Measurements from ENCODE around the gene ASPA. TPM values are rescaled to one million over a fixed set of nuclear protein-coding genes. Genes with fewer than 3 reads are reported as not detected.
"Not testable (repeated sequence)": the region's sequence is repeated elsewhere in the genome, so short reads cannot be mapped to it uniquely, and the experiment has no call there.

The ASPA gene
- 10 to 100 TPM; 23.7 to 73.8 (median 65.8) TPM for polyA plus RNA-seq (ENCODE audit: insufficient read depth in 1 of 5, insufficient read length in 5 of 5, low replicate concordance in 1 of 5)
- long read RNA-seq, donor 1, full-length matches to known transcripts = 2 of 26 reads
- long read RNA-seq, donor 1, partial matches to known transcripts = 24 of 26 reads
- long read RNA-seq, donor 1, other reads (novel, unspliced or antisense) = 0 of 26 reads
- long read RNA-seq, donor 2, full-length matches to known transcripts = 4 of 4 reads
- long read RNA-seq, donor 2, partial matches to known transcripts = 0 of 4 reads
- long read RNA-seq, donor 2, other reads (novel, unspliced or antisense) = 0 of 4 reads
- long read RNA-seq, donor 3, full-length matches to known transcripts = 3 of 16 reads
- long read RNA-seq, donor 3, partial matches to known transcripts = 13 of 16 reads
- long read RNA-seq, donor 3, other reads (novel, unspliced or antisense) = 0 of 16 reads
- long read RNA-seq, donor 4, full-length matches to known transcripts = 3 of 11 reads
- long read RNA-seq, donor 4, partial matches to known transcripts = 8 of 11 reads
- long read RNA-seq, donor 4, other reads (novel, unspliced or antisense) = 0 of 11 reads
- long read RNA-seq, donor 5, full-length matches to known transcripts = 7 of 22 reads
- long read RNA-seq, donor 5, partial matches to known transcripts = 15 of 22 reads
- long read RNA-seq, donor 5, other reads (novel, unspliced or antisense) = 0 of 22 reads
- long read RNA-seq, donor 6, full-length matches to known transcripts = 2 of 35 reads
- long read RNA-seq, donor 6, partial matches to known transcripts = 33 of 35 reads
- long read RNA-seq, donor 6, other reads (novel, unspliced or antisense) = 0 of 35 reads
- long read RNA-seq, donor 7, full-length matches to known transcripts = 2 of 11 reads
- long read RNA-seq, donor 7, partial matches to known transcripts = 9 of 11 reads
- long read RNA-seq, donor 7, other reads (novel, unspliced or antisense) = 0 of 11 reads
- long read RNA-seq, donor 8, full-length matches to known transcripts = 1 of 1 reads
- long read RNA-seq, donor 8, partial matches to known transcripts = 0 of 1 reads
- long read RNA-seq, donor 8, other reads (novel, unspliced or antisense) = 0 of 1 reads

GRCh38 chr17:3475812-3476610 lies at the start of gene ASPA:
TSS of gene ASPA (plus strand) at chr17:3475997. CDS start at chr17:3476160, 163 bp downstream.
- DNase-seq = peak; percentile 44 to 70

DNA sequence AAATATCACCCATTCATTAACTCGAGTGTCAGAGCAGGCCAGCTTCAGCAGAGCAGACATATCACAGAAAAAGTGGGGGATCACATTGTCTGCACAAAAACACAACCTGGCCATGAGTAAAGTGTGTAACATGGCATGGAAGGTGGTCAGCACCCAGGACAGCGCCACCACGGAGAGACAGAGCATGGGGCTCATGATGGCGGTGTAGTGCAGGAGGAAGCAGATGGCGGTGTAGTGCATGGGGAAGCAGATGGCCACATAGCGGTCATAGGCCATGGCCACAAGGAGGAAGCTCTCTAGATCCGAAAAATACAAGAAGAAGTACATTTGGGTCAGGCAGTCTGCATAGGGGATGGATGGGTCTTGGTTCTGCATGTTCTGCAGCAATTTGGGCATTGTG lies 42.6 kb upstream of the ASPA start:
- not testable (repeated sequence) for DNase-seq

GRCh38 chr17:3433741-3434140 lies 42.1 kb upstream of the ASPA start, which contains the start of gene OR1E2:
TSS of gene OR1E2 (minus strand) at chr17:3433841. CDS start at chr17:3433841, 0 bp downstream.
- DNase-seq = no peak

DNA sequence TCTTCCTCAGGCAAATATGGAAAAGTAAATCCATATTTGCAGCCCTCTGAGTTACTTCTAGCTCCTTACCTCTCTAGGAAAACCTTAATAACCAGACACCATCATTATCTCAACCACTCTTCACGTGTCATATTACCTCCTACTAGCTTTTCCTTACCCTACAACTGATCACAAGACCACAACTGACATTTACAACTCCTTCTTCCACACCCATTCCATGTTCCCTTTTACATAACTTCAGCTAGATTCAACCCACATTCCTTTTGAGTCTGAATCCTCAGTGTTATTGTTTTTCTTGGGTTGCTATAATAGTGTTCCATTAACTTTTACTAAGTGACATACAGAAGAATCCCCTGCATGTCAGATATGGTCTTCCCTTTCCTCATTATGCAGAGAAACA lies 37.4 kb upstream of the ASPA start:
- DNase-seq = no peak

DNA sequence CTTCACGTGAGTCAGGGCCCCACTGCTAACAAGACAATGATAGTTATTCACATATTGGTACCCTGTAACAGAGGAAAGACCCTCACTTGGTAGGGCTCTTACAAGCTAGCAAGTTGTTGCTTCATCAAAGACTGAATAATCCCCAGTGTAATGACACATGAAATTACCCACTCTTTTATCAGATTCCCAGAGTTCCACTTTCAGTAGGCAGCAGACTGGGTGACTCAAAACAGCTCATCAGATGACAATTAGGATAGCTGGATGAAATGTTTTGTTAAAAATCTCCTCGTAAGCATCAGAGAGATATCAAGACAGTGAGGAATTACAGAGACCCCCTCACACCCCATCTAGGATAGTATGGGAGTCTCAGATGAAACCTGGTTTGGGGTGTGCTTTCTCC lies 35.3 kb upstream of the ASPA start:
- peak; percentile 24 to 45 for DNase-seq

DNA sequence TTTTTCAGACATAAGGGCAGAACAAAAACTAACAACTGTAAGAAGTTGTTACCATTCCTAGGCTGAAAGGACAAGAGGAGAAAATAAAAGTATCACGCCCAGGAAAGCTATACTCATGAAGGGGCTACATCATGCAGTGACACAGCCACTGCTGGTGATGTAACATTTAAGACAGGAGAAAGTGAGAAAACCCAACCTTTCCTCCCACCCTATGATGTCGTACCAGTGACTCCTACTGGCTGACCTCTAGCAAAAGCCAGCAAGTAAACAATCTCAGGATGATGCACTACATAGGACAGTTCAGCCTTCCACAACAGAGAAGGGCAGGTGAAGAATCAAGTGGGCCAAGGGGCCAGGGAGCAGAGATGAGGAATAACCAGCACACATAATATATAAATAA lies 28.2 kb upstream of the ASPA start:
- no peak for DNase-seq

- peak; percentile 31 to 49 for DNase-seq
Measured at GRCh38 chr17:3448059-3448665, 27.6 kb upstream of the ASPA start.

- DNase-seq = not testable (repeated sequence)
Measured at GRCh38 chr17:3466355-3466754, 9.4 kb upstream of the ASPA start.

- no peak for DNase-seq
Measured at GRCh38 chr17:3469529-3469928, 6.3 kb upstream of the ASPA start.

DNA sequence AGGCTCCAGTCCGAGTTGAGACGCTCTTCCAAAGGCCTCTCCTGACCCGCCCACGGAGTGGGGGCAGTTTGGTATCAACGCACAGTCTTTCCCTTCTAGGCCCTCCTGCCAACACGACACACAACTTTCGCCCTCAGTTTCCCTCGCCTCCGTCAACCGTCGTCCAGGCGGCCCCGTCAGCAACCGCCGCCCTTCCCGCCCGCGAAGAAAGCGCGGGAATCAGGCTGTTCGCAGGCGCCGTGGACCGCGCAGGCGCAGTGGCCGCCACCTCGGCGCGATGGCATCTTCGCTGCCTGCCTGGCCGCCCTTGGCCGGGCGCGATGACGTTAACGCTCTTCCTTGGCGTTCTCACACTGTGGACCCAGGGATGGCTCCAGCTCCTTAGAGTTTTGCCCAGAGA lies 4.2 kb upstream of the ASPA start, which contains the start of gene SPATA22:
TSS of gene SPATA22 (minus strand) at position 221 of the 400 bp plus-strand sequence. CDS start 2,494 bp downstream, outside the sequence.
- DNase-seq = no peak

DNA sequence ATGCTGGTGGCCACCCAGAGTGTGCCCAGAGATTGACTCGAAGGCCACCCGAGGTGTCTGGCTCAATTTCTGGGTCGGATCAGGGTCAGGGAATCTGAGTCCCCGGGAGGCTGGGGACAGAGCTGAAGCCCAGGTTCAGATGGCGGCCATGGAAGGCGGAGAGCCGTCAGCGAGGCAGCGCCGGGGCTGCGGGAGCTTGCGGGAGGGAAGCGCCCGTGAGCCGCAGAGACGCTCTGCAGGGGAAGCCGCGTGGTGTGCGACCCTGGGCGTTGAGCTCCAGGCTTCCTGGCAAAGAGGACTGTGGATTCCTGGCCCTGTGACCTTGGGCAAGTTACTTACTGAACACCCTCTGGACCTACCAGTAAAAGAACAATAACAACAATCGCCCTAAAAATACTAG lies 3.7 kb upstream of the ASPA start:
- DNase-seq = no peak

DNA sequence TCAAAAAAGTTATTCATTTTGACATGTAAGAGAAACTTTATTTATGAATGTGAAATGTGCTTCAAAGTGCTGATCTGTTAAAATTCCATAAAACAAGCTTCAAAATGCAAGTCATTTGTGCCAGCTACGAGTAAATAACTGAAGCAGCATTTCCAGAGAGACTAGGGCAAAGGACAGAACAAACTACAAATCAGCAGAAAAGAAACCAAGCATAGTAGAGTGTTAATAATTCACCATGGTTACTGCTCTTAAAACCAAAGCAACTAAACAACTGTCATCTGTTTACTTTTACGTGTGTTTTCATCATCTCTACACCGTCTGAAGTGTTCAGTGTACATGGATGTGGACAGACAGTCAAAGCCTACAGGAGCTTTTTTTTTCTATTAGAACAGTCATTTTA lies 1.6 kb upstream of the ASPA start:
- peak; percentile 60 to 78 for DNase-seq

DNA sequence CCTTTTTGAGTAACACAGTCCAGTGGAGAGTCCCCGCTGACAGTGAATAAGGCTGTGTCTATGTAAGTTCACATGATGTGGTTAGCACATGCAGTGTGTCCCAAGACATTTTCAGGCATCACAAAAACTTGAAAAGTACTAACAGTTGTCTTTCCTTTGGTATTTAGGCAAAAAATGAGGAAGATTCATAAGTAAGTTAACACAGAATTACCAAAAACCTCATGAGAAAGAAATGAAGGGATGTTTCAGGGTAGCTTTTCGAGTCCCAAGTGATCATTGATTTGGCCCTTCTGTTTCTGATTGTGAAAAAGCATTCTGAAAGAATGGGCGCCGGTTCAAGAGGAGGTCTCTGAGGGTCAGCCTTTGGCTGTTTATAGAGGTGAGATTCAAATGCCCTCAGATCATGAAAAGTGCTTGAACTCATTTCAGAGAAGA lies 529 bp upstream of the ASPA start:
- DNase-seq = peak; percentile 45 to 64

GRCh38 chr17:3479988-3480387 lies 4.2 kb downstream of the ASPA start:
- no peak for DNase-seq

GRCh38 chr17:3482852-3483251 lies 7.1 kb downstream of the ASPA start:
- DNase-seq = no peak

DNA sequence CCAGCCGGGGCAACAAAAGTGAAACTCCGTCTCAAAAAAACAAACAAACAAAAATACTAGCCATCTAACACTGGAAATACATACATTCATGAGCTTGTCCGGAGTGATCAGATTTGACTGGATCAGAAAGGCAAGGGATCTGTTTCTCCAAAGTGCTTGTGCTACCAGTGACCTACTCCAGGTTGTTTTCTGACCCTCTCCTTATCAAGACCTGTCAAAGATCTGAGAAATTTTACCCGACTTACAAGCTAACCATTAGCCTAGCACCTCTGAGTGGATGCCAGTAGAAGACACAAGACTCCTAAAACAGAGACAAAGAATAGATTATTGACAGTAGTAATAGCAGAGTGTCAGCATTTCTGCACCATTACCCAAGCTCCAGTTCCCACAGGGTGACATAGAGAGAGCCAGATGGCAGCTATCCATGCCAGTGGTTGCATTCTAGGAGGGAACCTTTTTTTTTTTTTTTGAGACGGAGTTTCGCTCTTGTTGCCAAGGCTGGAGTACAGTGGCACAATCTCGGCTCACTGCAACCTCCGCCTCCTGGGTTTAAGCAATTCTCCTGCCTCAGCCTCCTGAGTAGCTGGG lies 9.8 kb downstream of the ASPA start:
- no peak for DNase-seq

DNA sequence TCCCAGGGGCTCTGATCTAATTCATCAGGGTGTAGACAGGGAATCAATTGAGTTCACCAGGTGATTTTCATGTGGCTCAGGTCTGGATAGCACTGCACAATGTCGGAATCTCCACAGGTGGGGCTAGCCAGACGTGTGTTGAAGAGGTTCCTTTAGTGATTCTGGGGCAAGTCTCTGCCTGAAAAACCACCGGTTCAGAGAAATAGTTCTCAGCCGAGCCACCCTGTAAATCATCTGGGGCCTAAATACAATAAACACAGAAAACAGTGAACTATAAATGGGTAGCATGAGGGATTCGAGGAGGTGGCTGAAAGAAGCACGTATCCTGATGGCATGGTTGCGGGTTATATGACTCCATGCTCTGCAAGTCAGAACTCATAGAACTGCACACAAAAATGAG lies 21.3 kb downstream of the ASPA start:
- DNase-seq = no peak

- DNase-seq = no peak
Measured at GRCh38 chr17:3501344-3501743, 25.5 kb downstream of the ASPA start.

GRCh38 chr17:3502466-3502865 lies 26.7 kb downstream of the ASPA start:
- peak in 1 of 2 donors; percentile 24 for DNase-seq

DNA sequence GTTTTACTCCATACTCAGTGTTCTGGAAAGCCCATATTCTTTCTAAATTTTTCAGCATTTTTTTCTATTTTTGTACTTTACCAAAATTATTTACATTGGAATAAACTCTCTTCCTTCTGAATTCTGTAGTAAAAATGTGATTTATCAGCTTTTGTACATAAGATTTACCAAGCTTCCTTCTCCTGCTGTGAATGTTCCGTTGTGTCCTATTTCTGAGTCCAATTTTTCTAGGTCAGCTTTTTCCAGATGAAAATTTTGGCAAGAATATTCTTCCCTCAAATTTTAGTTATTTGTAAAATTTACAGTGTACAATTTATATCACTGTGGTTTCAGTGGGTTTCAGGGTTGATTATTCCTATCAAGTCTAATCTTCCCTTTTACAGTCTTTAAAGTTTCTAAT lies 27.5 kb downstream of the ASPA start:
- no peak for DNase-seq
